Measurements from ENCODE around the gene STK38. TPM values are rescaled to one million over a fixed set of nuclear protein-coding genes. Genes with fewer than 3 reads are reported as not detected.

STK38 gene
- total RNA-seq, 1 experiment from 2014 or later = 13.3 TPM

DNA sequence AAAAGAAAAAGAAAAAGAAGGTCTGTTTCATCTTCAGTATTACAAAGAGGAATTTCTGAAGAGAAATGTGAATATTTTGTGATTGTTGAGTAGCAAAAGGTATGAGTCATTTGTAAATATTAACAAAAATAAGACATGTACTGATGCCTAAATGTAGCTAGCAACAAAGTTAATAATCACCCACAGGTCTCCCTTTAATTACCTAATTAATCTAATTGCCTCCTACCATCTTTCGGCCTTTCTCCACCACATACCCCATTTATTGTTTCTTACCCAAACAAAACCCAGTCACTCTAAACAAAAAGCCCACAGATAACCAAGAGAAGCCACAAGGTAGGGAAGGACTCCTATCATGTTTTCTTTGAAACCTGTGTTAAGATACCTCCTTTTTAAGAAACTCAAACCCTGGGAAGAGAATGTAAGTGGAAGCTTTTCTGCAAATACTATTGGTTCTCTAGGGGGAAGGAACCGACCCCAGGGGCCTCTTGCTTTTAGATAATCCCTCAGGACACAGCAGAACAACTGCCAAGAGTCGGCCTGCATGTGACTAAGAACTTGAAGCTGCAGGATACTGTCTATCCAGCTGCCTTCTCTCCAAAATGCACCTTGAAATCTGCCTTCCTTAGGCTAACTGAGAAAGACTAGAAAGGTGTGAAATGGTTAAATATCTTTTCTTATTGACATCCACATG lies 16.1 kb upstream of the STK38 start:
- no peak overlapping the region for H3K4me3 Mint-ChIP-seq
- TF ChIP-seq, protein P1, sequence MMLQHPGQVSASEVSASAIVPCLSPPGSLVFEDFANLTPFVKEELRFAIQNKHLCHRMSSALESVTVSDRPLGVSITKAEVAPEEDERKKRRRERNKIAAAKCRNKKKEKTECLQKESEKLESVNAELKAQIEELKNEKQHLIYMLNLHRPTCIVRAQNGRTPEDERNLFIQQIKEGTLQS (CRISPR knock-in tag; conservative IDR thresholded peaks at IDR 0.05) = no peak
- TF ChIP-seq, protein P2, sequence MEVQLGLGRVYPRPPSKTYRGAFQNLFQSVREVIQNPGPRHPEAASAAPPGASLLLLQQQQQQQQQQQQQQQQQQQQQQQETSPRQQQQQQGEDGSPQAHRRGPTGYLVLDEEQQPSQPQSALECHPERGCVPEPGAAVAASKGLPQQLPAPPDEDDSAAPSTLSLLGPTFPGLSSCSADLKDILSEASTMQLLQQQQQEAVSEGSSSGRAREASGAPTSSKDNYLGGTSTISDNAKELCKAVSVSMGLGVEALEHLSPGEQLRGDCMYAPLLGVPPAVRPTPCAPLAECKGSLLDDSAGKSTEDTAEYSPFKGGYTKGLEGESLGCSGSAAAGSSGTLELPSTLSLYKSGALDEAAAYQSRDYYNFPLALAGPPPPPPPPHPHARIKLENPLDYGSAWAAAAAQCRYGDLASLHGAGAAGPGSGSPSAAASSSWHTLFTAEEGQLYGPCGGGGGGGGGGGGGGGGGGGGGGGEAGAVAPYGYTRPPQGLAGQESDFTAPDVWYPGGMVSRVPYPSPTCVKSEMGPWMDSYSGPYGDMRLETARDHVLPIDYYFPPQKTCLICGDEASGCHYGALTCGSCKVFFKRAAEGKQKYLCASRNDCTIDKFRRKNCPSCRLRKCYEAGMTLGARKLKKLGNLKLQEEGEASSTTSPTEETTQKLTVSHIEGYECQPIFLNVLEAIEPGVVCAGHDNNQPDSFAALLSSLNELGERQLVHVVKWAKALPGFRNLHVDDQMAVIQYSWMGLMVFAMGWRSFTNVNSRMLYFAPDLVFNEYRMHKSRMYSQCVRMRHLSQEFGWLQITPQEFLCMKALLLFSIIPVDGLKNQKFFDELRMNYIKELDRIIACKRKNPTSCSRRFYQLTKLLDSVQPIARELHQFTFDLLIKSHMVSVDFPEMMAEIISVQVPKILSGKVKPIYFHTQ (CRISPR knock-in tag; IDR thresholded peaks at IDR 0.05) = no peak
- TF ChIP-seq NFE2L1 (CRISPR knock-in tag; IDR thresholded peaks at IDR 0.05) (no peak), CREB1 (CRISPR knock-in tag; IDR thresholded peaks at IDR 0.05) (no peak), MXD4 (CRISPR knock-in tag; IDR thresholded peaks at IDR 0.05; ENCODE audit: borderline replicate concordance) (no peak)
- TF ChIP-seq, protein P3, sequence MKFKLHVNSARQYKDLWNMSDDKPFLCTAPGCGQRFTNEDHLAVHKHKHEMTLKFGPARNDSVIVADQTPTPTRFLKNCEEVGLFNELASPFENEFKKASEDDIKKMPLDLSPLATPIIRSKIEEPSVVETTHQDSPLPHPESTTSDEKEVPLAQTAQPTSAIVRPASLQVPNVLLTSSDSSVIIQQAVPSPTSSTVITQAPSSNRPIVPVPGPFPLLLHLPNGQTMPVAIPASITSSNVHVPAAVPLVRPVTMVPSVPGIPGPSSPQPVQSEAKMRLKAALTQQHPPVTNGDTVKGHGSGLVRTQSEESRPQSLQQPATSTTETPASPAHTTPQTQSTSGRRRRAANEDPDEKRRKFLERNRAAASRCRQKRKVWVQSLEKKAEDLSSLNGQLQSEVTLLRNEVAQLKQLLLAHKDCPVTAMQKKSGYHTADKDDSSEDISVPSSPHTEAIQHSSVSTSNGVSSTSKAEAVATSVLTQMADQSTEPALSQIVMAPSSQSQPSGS (CRISPR knock-in tag; IDR thresholded peaks at IDR 0.05; ENCODE audit: borderline replicate concordance, low read depth) = no peak
- TF ChIP-seq, protein P4, sequence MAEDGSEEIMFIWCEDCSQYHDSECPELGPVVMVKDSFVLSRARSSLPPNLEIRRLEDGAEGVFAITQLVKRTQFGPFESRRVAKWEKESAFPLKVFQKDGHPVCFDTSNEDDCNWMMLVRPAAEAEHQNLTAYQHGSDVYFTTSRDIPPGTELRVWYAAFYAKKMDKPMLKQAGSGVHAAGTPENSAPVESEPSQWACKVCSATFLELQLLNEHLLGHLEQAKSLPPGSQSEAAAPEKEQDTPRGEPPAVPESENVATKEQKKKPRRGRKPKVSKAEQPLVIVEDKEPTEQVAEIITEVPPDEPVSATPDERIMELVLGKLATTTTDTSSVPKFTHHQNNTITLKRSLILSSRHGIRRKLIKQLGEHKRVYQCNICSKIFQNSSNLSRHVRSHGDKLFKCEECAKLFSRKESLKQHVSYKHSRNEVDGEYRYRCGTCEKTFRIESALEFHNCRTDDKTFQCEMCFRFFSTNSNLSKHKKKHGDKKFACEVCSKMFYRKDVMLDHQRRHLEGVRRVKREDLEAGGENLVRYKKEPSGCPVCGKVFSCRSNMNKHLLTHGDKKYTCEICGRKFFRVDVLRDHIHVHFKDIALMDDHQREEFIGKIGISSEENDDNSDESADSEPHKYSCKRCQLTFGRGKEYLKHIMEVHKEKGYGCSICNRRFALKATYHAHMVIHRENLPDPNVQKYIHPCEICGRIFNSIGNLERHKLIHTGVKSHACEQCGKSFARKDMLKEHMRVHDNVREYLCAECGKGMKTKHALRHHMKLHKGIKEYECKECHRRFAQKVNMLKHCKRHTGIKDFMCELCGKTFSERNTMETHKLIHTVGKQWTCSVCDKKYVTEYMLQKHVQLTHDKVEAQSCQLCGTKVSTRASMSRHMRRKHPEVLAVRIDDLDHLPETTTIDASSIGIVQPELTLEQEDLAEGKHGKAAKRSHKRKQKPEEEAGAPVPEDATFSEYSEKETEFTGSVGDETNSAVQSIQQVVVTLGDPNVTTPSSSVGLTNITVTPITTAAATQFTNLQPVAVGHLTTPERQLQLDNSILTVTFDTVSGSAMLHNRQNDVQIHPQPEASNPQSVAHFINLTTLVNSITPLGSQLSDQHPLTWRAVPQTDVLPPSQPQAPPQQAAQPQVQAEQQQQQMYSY (CRISPR knock-in tag; IDR thresholded peaks at IDR 0.05) = no peak
- TF ChIP-seq, protein P5, sequence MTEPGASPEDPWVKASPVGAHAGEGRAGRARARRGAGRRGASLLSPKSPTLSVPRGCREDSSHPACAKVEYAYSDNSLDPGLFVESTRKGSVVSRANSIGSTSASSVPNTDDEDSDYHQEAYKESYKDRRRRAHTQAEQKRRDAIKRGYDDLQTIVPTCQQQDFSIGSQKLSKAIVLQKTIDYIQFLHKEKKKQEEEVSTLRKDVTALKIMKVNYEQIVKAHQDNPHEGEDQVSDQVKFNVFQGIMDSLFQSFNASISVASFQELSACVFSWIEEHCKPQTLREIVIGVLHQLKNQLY (CRISPR knock-in tag; IDR thresholded peaks at IDR 0.05) = no peak
- TF ChIP-seq, protein P6, sequence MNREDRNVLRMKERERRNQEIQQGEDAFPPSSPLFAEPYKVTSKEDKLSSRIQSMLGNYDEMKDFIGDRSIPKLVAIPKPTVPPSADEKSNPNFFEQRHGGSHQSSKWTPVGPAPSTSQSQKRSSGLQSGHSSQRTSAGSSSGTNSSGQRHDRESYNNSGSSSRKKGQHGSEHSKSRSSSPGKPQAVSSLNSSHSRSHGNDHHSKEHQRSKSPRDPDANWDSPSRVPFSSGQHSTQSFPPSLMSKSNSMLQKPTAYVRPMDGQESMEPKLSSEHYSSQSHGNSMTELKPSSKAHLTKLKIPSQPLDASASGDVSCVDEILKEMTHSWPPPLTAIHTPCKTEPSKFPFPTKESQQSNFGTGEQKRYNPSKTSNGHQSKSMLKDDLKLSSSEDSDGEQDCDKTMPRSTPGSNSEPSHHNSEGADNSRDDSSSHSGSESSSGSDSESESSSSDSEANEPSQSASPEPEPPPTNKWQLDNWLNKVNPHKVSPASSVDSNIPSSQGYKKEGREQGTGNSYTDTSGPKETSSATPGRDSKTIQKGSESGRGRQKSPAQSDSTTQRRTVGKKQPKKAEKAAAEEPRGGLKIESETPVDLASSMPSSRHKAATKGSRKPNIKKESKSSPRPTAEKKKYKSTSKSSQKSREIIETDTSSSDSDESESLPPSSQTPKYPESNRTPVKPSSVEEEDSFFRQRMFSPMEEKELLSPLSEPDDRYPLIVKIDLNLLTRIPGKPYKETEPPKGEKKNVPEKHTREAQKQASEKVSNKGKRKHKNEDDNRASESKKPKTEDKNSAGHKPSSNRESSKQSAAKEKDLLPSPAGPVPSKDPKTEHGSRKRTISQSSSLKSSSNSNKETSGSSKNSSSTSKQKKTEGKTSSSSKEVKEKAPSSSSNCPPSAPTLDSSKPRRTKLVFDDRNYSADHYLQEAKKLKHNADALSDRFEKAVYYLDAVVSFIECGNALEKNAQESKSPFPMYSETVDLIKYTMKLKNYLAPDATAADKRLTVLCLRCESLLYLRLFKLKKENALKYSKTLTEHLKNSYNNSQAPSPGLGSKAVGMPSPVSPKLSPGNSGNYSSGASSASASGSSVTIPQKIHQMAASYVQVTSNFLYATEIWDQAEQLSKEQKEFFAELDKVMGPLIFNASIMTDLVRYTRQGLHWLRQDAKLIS (CRISPR knock-in tag; IDR thresholded peaks at IDR 0.05; ENCODE audit: borderline replicate concordance) = no peak
- H3K9me3 Mint-ChIP-seq = no peaks in the 10 kb centered on the region
- no peaks in the 10 kb centered on the region for H3K4me1 Mint-ChIP-seq
- no peaks in the 10 kb centered on the region for H3K27me3 Mint-ChIP-seq (ENCODE audit: low read depth)
- ATAC-seq (no peak), DNase-seq (ENCODE audit: low spot score) (no peak)
- H3K36me3 Mint-ChIP-seq = no peaks in the 10 kb centered on the region
- H3K27ac Mint-ChIP-seq = no peak overlapping the region
- ChIA-PET POLR2A (no interaction called here), CTCF (no interaction called here)

DNA sequence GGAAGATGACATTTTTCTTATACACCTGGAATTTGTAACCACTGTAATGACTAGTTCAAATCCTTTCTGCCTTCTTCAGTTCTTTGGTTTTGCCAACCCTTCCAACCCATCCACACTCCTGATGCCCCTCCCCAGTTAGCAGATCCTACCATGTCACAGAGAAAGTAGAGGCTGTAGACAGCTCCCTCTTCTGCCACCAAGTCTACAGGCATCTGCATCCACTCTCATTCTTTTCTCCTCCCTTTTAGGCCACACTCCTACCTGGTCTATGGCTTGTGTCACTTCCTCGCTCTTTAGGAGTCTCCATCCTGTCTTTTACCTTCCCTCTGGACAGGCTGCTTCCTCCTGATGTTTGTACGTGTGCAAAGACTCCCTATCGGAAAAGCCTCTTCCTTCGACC lies 13.5 kb upstream of the STK38 start:
- Mint-ChIP-seq H3K4me3 (no peak overlapping the region), H3K9me3 (no peaks in the 10 kb centered on the region), H3K4me1 (no peaks in the 10 kb centered on the region), H3K36me3 (no peaks in the 10 kb centered on the region), H3K27ac (no peak overlapping the region), H3K27me3 (ENCODE audit: low read depth) (no peaks in the 10 kb centered on the region)
- ChIA-PET POLR2A (no interaction called here), CTCF (interaction anchor here (0.8 kb wide), 1 partner anchor 54 kb away, joined by 3 read pairs; no protein-coding TSS in a partner anchor)
- DNase-seq (ENCODE audit: low spot score) = no peak
- TF ChIP-seq HMGA2 (CRISPR knock-in tag; IDR thresholded peaks at IDR 0.05) (no peak), TP53 (CRISPR knock-in tag; IDR thresholded peaks at IDR 0.05) (no peak), CREB1 (CRISPR knock-in tag; IDR thresholded peaks at IDR 0.05) (no peak)
- ATAC-seq = no peak
